ENCODE data around the gene SPATS2L. TPM values are rescaled to one million over a fixed set of nuclear protein-coding genes. Genes with fewer than 3 reads are reported as not detected.
"Not testable (repeated sequence)": the region's sequence is repeated elsewhere in the genome, so short reads cannot be mapped to it uniquely, and the experiment has no call there.

The SPATS2L gene
- total RNA-seq, 1 donor from 2014 or later = 144 TPM

- no peak for DNase-seq (ENCODE audit: low spot score)
- intact Hi-C loops (cut with DNase I) = no loop called here
These were observed 35.7 kb downstream of the SPATS2L start for GRCh38 chr2:200342235-200342634.

DNA sequence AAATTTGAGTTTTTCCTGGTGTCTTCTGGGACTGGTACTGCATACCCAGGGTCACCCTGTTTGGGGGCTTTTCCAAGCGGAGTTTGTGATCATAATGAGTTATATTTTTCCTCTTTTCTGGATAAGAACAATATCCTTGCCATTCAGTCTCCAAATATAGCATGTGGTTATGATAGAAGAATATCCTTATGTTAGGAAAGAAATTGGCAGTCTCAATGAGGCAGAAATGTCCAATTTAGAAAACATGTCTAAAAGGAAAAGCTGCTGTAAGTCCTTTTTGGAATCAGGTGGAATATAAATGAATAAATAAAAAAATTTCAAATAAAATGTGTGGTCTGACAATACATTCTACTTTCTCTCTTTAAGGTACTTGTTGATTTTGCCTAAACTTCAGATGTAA lies 36.2 kb downstream of the SPATS2L start:
- no peak for DNase-seq (ENCODE audit: low spot score)
- intact Hi-C loops (cut with DNase I) = no loop called here

DNA sequence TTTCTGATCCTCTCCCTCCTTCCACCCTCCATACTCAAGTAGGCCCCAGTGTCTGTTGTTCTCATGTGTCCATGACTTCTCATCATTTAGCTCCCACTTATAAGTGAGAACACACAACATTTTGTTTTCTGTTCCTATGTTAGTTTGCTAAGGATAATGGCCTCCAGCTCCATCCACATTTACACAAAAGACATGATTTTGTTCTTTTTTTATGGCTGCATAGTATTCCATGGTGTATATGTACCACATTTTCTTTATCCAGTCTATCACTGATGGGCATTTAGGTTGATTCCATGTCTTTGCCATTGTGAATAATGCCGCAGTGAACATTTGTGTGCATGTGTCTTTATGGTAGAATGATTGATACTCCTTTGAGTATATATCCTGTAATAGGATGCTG lies 37.7 kb downstream of the SPATS2L start:
- intact Hi-C loops (cut with DNase I); DNase-seq (ENCODE audit: low spot score): not testable (repeated sequence)

DNA sequence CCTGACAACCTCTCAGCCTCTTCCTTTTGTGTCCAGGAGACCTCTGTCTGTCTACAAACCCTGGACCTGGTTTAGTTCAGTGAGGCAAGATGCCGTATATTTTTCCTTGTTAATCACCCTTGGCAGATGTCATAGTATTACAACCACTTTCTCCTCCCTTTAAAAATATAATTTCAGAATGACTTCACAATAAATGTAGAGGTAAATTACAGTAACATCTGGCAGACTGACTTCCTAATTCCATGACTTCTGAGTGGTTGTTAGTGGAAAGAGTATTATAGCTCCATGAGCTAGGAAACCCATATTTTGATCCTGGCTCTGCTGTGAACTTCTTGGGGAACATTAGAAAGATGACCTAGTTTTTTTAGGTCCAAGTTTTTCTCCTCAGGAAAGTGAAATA lies 39.5 kb downstream of the SPATS2L start:
- no peak for DNase-seq (ENCODE audit: low spot score)
- intact Hi-C loops (cut with DNase I) = no loop called here

DNA sequence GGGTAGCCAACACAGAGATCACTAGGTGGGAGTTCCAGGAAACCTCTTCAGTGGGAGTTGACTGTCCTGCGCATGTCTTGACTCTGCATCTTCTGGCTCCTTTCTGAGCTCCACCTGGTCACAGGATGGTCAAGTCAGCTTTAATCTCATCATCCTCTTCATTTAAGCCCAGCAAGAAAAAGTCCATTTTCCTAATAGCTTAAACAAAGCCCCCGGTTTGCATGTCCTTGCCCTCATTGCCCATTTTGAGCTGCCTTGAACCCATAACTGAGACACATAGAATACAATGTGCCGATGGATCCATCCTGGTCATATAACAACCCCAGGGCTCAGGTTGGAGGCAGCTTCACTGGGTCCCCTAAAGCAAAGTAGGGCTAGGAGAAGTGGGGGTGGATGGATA lies 40.8 kb downstream of the SPATS2L start:
- intact Hi-C loops (cut with DNase I) = no loop called here
- DNase-seq (ENCODE audit: low spot score) = no peak

DNA sequence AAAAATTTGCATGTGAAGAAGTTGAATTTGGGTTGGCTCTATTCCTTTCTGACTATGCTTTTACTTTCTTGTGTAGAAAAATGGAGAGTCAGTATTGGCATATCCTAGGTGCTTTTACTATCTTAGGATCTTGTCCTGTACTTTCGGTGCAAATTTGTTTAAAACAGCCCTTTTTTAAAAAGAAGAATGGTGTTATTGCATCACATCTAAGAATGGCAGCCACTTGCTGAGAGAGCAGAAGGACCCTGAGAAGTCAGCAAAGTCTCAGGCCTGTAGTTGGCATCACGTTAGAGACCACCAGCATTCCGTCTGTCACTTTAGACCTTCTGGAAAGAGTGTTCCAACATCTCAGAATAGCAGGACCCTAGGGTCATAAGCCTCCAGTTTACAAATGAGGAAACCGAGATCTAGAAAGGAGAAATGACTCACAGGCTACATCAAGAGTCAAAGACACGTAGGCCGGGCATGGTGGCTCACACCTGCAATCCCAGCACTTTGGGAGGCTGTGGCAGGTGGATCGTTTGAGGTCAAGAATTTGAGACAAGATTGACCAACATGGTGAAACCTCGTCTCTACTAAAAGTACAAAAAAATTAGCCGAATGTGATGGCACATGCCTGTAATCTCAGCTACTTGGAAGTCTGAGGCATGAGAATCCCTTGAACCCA lies 42.5 kb downstream of the SPATS2L start:
- intact Hi-C loops (cut with DNase I) = no loop called here
- DNase-seq (ENCODE audit: low spot score) = no peak

DNA sequence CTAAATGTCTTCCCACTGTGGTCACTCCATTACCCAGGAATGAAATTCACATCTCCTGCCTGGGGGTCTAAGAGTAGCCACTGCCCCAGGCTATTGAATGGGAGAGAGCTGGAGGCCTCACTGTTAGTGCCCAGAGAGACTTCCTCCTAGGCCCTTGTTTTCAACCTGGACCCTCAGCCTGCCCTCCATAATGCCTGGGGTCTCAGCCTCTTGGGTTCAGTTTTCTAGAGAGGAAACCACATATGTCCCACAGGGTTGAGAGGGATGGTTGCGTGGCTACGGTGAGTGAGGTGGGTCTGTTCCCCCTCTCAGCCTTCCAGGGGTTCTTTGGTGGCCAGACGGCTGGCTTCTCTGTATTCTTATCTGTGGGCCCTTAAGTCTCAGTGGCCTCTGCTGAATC lies 43.4 kb downstream of the SPATS2L start:
- DNase-seq (ENCODE audit: low spot score) = no peak

DNA sequence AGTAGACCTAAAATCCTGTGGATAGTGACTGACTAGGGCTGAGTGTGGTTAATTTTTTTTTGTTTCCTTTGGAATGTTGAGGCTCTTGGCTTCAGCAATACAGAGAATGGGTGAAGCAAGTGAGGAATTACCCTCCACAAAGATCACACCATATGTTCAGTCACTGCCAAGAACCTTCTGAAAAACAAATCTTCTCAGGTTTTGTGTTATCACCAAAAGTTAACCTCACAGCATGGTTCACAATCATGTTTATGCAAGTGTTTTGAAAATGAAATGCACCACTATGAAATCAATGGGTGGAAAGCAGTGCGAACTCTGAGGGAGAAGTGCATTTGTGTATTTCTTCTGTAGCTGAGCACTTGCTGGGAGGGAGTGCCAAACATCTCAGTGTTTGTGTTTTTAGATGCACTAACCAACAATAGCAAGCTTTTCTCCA lies 44.4 kb downstream of the SPATS2L start:
- DNase-seq (ENCODE audit: low spot score) = no peak
- intact Hi-C loops (cut with DNase I) = no loop called here

More for the DNA sequence above, 43.4 kb downstream of the SPATS2L start:
- intact Hi-C loops (cut with DNase I) = no loop called here

DNA sequence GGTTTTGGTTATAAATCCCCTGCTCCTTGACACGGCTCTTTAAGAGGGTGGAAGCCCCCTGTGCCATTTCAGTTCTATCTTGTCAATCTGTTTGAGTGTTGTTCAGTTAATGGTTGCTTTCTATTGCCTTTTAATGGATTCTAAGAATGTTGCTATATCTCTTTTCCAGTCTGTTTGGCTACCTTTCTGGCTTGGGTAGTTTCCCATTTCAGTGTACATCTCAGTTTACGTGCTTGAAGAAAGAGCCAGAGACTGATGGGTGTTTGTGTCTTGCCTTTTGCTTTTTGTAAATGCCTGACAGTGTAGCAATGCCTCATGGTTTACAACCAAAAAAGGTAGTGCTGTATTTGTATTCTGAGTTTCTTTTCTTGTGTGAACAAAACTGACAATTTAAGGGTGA lies 45.3 kb downstream of the SPATS2L start:
- DNase-seq (ENCODE audit: low spot score) = no peak
- intact Hi-C loops (cut with DNase I) = no loop called here

DNA sequence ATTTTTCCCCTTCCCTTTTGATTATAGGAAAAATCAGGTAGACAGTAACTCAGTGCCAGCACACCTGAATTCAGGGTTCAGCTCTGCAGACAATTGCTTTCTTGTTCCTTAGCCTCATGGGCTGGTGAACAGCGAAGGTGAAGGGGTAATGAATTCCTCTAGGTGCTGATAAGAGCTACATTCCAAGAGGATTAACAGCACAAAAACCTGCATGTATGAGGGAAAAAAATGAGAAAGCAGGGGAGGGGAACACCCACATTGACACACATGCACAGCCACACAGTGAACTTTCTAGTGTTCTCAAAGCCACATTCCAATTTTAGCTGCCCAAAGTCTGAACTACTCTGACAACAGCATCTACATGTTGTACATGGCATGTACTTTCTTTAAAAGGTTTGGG lies 46.1 kb downstream of the SPATS2L start:
- no peak for DNase-seq (ENCODE audit: low spot score)
- intact Hi-C loops (cut with DNase I) = no loop called here

DNA sequence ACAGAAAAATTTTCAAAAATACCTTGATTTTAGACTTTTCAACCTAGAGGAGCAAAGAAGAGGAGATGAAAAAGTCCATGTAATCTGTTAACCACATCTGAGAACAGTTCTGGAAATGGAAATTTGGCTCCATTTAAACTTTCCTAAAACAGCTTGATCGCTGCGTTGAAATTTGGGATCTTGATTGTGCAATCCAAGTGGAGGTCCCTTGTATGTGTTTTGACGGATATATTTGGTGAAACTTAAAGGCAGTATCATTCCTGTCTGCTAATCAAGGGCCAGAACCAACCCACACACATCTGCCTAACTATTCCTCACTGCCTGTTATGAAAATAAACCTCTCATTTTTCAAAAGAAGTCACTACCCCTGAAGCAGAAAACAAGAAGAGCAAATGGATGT lies 46.6 kb downstream of the SPATS2L start:
- DNase-seq (ENCODE audit: low spot score) = no peak
- intact Hi-C loops (cut with DNase I) = no loop called here

DNA sequence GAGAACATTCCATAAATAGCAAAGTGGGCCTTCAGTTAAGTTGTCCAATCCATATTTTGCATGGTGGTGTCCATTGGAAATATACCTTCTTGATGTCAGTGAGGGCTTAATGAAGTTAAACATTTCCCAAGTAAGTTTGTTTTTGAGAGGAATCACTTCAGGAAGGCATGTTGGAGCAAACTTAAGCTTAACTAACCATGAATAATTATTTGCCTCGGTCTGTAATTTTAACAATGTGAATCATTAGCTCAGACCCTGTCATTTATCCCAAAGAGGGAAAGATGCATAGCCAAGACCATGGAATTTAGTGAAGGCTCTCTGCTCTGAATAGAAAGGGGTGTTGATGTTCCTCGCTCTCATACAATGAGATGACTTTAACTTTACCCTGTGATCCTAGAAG lies 47.4 kb downstream of the SPATS2L start:
- intact Hi-C loops (cut with DNase I) = no loop called here

DNA sequence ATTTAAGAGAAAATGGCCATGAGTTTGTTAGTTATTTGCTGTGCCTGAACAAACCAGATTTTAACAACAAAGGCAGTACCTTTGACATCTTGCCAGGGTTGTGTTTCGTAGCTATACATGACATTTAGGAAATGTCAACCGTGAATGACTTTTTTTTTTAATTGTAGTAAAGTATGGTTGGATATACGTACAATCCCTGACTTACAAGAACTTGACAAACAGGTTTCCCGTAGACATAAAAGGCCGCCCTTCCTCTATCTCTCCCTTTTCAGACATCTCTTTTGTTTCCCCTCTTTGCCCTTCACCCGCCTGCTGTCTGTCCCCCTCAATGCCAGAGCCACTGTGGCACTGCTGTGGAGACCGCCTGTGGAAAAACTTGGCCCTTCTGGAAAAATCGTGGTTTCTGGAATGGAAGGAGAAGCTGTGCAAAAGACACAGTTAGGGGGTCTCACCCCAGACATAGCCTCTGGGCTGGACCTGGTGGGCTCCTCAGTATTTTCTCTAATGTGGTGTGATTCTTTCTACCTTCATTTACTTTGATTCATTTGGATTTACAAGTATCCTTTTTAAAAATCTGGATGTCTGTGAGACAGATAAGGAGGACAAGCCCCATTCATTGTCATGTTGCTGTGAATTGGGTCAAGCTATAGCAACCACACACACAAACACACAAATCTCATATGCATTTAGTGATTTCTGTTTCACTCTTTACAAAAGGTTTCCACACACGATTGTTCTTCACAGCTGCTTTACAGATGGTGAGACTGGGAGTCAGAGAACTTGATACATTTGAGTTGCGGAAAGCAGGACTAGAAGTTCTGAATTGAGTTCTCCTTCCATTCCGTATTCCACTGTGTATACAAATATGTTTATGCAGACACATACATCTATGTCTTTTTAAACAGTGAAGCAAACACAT lies 48.6 kb downstream of the SPATS2L start:
- intact Hi-C loops (cut with DNase I) = no loop called here
- no peak for DNase-seq (ENCODE audit: low spot score)

More for the DNA sequence above, 47.4 kb downstream of the SPATS2L start:
- DNase-seq (ENCODE audit: low spot score) = no peak

- intact Hi-C loops (cut with DNase I) = no loop called here
- DNase-seq (ENCODE audit: low spot score) = no peak
These were observed 49.8 kb downstream of the SPATS2L start for GRCh38 chr2:200356321-200356720.

- intact Hi-C loops (cut with DNase I) = no loop called here
These were observed 50.4 kb downstream of the SPATS2L start for GRCh38 chr2:200356857-200357384.

DNA sequence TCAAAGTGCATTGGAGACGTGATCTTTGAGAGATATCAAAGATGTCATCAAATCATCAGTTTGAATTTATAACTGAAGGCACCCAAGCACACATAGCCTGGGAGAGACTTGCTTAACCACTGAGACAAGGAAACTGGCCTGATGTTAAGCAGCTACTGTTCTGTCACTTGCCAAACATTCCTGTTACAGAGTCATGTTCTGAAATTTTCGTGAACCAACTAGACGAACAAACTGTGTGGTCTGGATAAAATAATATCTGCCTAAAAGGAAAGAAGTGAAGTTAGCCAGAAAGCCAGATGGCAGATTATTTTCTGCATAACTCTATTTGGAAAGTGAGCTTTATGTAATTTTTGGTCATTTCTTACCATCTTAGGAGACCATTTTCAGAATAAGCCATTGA lies 51.4 kb downstream of the SPATS2L start:
- intact Hi-C loops (cut with DNase I) = no loop called here
- DNase-seq (ENCODE audit: low spot score) = no peak

More at GRCh38 chr2:200356857-200357384, 50.4 kb downstream of the SPATS2L start:
- no peak for DNase-seq (ENCODE audit: low spot score)

GRCh38 chr2:200359552-200359951 lies 53.1 kb downstream of the SPATS2L start:
- DNase-seq (ENCODE audit: low spot score) = no peak
- intact Hi-C loops (cut with DNase I) = no loop called here

DNA sequence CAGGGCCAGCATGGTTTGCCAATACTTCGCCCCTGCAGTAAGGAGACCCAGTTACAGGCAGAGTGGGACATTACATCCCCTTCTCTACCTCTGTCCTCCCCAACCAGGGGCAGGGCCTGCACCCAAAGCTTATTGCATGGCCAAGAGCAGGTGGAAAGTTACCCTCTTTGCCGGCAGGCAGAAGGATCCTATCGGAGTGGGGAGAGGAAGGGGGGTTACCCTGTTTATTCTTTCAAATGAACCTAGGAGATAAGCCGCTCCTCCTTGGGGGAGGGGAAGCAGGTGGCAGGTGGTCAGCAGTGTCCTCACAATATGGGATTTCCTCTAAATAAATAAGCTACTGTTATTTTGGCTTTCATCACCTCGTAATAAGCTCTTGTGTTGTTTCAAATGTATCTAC lies 53.9 kb downstream of the SPATS2L start:
- intact Hi-C loops (cut with DNase I) = no loop called here
- DNase-seq (ENCODE audit: low spot score) = no peak

DNA sequence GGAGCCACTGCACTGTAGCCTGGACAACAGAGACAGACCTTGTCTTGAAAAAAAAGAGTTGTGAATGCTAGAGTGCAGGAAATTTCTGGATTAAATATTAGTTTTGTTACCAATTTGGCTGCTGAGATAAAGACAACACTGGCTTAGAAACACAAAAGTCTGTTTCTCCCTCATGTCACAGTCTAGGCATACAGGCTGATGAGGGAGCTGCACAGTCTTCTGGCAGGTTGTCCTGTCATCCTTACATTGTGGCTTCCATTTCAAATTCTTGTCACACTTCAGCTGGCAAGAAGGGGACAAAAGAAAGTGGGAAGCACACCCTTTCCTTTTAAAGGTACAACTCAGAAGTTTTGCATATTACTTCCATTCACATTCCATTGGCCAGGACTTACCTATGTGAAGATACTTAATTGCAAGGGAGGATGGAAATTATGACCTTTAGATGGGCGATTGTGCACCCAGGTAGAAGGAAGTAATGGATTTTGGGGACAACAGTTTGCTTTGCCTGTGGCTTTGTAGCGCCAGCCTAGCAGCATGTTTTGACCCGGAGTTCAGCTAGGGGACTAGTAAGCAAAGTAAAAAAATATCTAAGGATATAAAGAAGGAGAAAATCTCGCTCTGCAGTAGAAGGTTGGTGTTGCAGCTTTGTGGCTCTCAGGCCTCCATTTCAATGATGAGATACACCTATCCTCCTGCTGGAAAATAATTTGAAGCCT lies 55.9 kb downstream of the SPATS2L start:
- intact Hi-C loops (cut with DNase I) = no loop called here
- no peak for DNase-seq (ENCODE audit: low spot score)

- intact Hi-C loops (cut with DNase I) = no loop called here
- no peak for DNase-seq (ENCODE audit: low spot score)
These were observed 56.8 kb downstream of the SPATS2L start for GRCh38 chr2:200363279-200363678.

Data from cardiac septum (tissue), 1 donor.